ENCODE data around the gene EVL. TPM values are rescaled to one million over a fixed set of nuclear protein-coding genes. Genes with fewer than 3 reads are reported as not detected.

The EVL gene
- total and polyA plus RNA-seq, 2 donors (not counting 3 experiments of a cell fraction or from before 2014, with no cell fraction given) = 34.6 to 62.5 TPM

DNA sequence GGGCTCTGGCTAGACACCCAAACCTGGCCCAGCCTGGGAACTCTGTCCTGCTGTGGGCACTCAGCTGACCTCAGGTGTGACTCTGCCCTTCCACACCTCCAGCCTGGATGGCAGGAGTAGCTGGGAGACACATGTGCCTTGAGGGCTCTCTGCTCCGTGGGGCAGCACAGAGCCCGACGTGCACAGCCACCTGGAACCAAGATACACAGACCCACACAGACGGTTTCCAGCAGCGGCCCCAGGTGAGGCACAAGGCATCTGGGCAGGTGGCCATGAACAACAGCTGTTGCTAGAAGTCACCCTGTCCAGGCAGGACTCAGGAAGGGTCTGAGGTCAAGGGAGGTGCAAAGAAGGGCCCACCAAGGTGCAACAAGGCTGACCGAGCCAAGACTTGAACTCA is 88.3 kb downstream of the EVL start:
- H3K79me2 ChIP-seq (ENCODE audit: control insufficient read depth, insufficient read depth, low read length) = no peaks in the 10 kb centered on the region
- no peak for DNase-seq (ENCODE audit: low read depth, low spot score)
- no peak for FAIRE-seq
- no peak overlapping the region for H3K4me2 ChIP-seq (ENCODE audit: insufficient read depth, low read length)
- no peak overlapping the region for H3K27ac ChIP-seq (ENCODE audit: insufficient read depth, low read depth, low read length)
- no peak overlapping the region for H3K4me3 ChIP-seq (replicated peaks in 1 of 3; ENCODE audit: insufficient read depth in 1 of 3, low read depth in 1 of 3, low read length in 3 of 3)
- H3K9me3 ChIP-seq (replicated peaks; ENCODE audit: control insufficient read depth, insufficient read depth, low read length) = no peaks in the 10 kb centered on the region
- no peaks in the 10 kb centered on the region for H3K4me1 ChIP-seq (ENCODE audit: control insufficient read depth, extremely low read depth, insufficient read depth, low read length)
- no peak overlapping the region for H3K9ac ChIP-seq (replicated peaks; ENCODE audit: extremely low read depth, insufficient read depth, low read length)
- H3K36me3 ChIP-seq (ENCODE audit: control insufficient read depth in 2 of 2, extremely low read depth in 1 of 2, insufficient read depth in 2 of 2, low read length in 2 of 2) = no peaks in the 10 kb centered on the region
- TF ChIP-seq POLR2AphosphoS5 (IDR thresholded peaks at IDR 0.05; ENCODE audit: insufficient read depth, low read depth, low read length) (no peak), POLR2A (IDR thresholded peaks at IDR 0.05; ENCODE audit: low read depth, low read length) (no peak), GATA2 (IDR thresholded peaks at IDR 0.05; ENCODE audit: insufficient read depth, insufficient read length, low read depth, low read length) (no peak), JUN (IDR thresholded peaks at IDR 0.05; ENCODE audit: borderline replicate concordance, insufficient read depth, insufficient read length, low read depth) (no peak), FOS (IDR thresholded peaks at IDR 0.05; ENCODE audit: borderline replicate concordance, insufficient read depth, low read length) (no peak), EZH2 (IDR thresholded peaks at IDR 0.05; ENCODE audit: borderline replicate concordance, low read depth, low read length, severe bottlenecking) (no peak)
- TF ChIP-seq, protein P1, sequence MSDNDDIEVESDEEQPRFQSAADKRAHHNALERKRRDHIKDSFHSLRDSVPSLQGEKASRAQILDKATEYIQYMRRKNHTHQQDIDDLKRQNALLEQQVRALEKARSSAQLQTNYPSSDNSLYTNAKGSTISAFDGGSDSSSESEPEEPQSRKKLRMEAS (IDR thresholded peaks at IDR 0.05; ENCODE audit: insufficient read depth, insufficient read length) = no peak
- TF ChIP-seq, protein P2, sequence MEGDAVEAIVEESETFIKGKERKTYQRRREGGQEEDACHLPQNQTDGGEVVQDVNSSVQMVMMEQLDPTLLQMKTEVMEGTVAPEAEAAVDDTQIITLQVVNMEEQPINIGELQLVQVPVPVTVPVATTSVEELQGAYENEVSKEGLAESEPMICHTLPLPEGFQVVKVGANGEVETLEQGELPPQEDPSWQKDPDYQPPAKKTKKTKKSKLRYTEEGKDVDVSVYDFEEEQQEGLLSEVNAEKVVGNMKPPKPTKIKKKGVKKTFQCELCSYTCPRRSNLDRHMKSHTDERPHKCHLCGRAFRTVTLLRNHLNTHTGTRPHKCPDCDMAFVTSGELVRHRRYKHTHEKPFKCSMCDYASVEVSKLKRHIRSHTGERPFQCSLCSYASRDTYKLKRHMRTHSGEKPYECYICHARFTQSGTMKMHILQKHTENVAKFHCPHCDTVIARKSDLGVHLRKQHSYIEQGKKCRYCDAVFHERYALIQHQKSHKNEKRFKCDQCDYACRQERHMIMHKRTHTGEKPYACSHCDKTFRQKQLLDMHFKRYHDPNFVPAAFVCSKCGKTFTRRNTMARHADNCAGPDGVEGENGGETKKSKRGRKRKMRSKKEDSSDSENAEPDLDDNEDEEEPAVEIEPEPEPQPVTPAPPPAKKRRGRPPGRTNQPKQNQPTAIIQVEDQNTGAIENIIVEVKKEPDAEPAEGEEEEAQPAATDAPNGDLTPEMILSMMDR (IDR thresholded peaks at IDR 0.05; ENCODE audit: extremely low read depth in 1 of 2, insufficient read depth in 1 of 2, low read depth in 1 of 2, low read length in 2 of 2) = no peak
- intact Hi-C loops (cut with micrococcal nuclease) (no loop called here), dilution Hi-C loops (cut with MboI; ENCODE audit: extremely low pct_ligation_motif_present, low sequenced_read_pairs) (no loop called here)
- POLR2A ChIA-PET = no interaction called here
- no TSS peak for BruUV-seq (replicated peaks)
- H4K20me1 ChIP-seq (replicated peaks; ENCODE audit: control insufficient read depth, extremely low read depth, insufficient read depth, low read length) = no peaks in the 10 kb centered on the region
- no peak overlapping the region for H2AFZ ChIP-seq (ENCODE audit: low read depth, low read length)
- CTCF ChIA-PET = interaction anchor here (3.7 kb wide), 1 partner anchor 12 kb away, joined by 19 read pairs; no protein-coding TSS in a partner anchor
- no peaks in the 10 kb centered on the region for H3K9me1 ChIP-seq (replicated peaks; ENCODE audit: control insufficient read depth, extremely low read depth, insufficient read depth, low read length)
- peaks cover under 1% of the 10 kb centered on the region in 2 experiments for H3K27me3 ChIP-seq (ENCODE audit: control insufficient read depth in 2 of 2, insufficient read depth in 2 of 2, low read length in 2 of 2)

Data from endothelial cell of umbilical vein (primary cell).